Nephron (organoid): ENCODE data around the gene NPHP1.
A peak's percentile ranks its signal among the peaks of the same experiment; 100 is the strongest.

Experiments used
- H3K27ac Mint-ChIP-seq, 3 experiments: 2 replicates each; pipeline ENCODE4 v1.8.0; 2020; ENCODE audit warnings: mixed read lengths in 3 of 3, mild to moderate bottlenecking in 2 of 3, moderate library complexity in 1 of 3
- H3K27me3 Mint-ChIP-seq: 2 replicates; pipeline ENCODE4 v1.8.0; 2021; ENCODE audit warnings: low read depth, mild to moderate bottlenecking, moderate library complexity, mixed read lengths
- H3K36me3 Mint-ChIP-seq: 2 replicates; pipeline ENCODE4 v1.8.0; 2020; ENCODE audit warnings: low read depth, mixed read lengths
- H3K4me1 Mint-ChIP-seq: 2 replicates; pipeline ENCODE4 v1.8.0; 2020; ENCODE audit warnings: mixed read lengths
- H3K4me3 Mint-ChIP-seq, 3 experiments: 2 replicates each; pipeline ENCODE4 v1.8.0; 2020; ENCODE audit warnings: mild to moderate bottlenecking in 3 of 3, mixed read lengths in 3 of 3, moderate library complexity in 2 of 3
- H3K9me3 Mint-ChIP-seq: 2 replicates; pipeline ENCODE4 v1.8.0; 2020; ENCODE audit warnings: mixed read lengths
- CTCF ChIP-seq, 3 experiments: fragments of 200-600 bp; sonication (generic); IDR thresholded peaks; one replicate each; pipeline ENCODE4 v1.5.0; 2021; ENCODE audit warnings: antibody characterized with exemption in 3 of 3; ENCODE audit not compliant: unreplicated experiment in 3 of 3

The NPHP1 gene

GRCh38 chr2:110134025-110134424 is 70.8 kb downstream of the NPHP1 start:
- Mint-ChIP-seq H3K4me3 (no peak overlapping the region), H3K4me1 (no peaks in the 10 kb centered on the region), H3K36me3 (peaks cover 37% of the 10 kb centered on the region), H3K27me3 (no peaks in the 10 kb centered on the region), H3K27ac (no peak overlapping the region), H3K9me3 (peaks cover 20% of the 10 kb centered on the region)
- TF ChIP-seq CTCF (IDR thresholded peaks at IDR 0.05; ENCODE audit: unreplicated experiment in 3 of 3), result no peak

GRCh38 chr2:110131166-110131565 is 73.6 kb downstream of the NPHP1 start:
- Mint-ChIP-seq H3K4me3 (no peak overlapping the region), H3K27me3 (no peaks in the 10 kb centered on the region), H3K27ac (no peak overlapping the region), H3K4me1 (no peaks in the 10 kb centered on the region), H3K9me3 (peaks cover 20% of the 10 kb centered on the region), H3K36me3 (peaks cover 40% of the 10 kb centered on the region)
- TF ChIP-seq CTCF (IDR thresholded peaks at IDR 0.05; ENCODE audit: unreplicated experiment in 3 of 3), result no peak

- H3K36me3 Mint-ChIP-seq, result peaks cover 40% of the 10 kb centered on the region
- TF ChIP-seq CTCF (IDR thresholded peaks at IDR 0.05; ENCODE audit: unreplicated experiment in 3 of 3), result no peak
- no peaks in the 10 kb centered on the region for H3K4me1 Mint-ChIP-seq
- H3K9me3 Mint-ChIP-seq, result peaks cover 20% of the 10 kb centered on the region
- H3K4me3 Mint-ChIP-seq, result no peak overlapping the region
- H3K27me3 Mint-ChIP-seq, result no peaks in the 10 kb centered on the region
- peak overlapping the region in 1 of 3 experiments; percentile 36 for H3K27ac Mint-ChIP-seq
Measured at GRCh38 chr2:110130757-110131156, 74.1 kb downstream of the NPHP1 start.

- Mint-ChIP-seq H3K4me3 (no peak overlapping the region), H3K4me1 (peaks cover 5% of the 10 kb centered on the region), H3K9me3 (no peaks in the 10 kb centered on the region), H3K36me3 (peaks cover 11% of the 10 kb centered on the region), H3K27me3 (no peaks in the 10 kb centered on the region), H3K27ac (no peak overlapping the region)
- TF ChIP-seq CTCF (IDR thresholded peaks at IDR 0.05; ENCODE audit: unreplicated experiment in 3 of 3), result no peak
Measured at GRCh38 chr2:110126906-110127305, 77.9 kb downstream of the NPHP1 start.

- peaks cover 5% of the 10 kb centered on the region for H3K4me1 Mint-ChIP-seq
- no peak overlapping the region for H3K27ac Mint-ChIP-seq
- TF ChIP-seq CTCF (IDR thresholded peaks at IDR 0.05; ENCODE audit: unreplicated experiment in 3 of 3), result no peak
- peaks cover 6% of the 10 kb centered on the region for H3K36me3 Mint-ChIP-seq
- no peaks in the 10 kb centered on the region for H3K27me3 Mint-ChIP-seq
- no peaks in the 10 kb centered on the region for H3K9me3 Mint-ChIP-seq
- H3K4me3 Mint-ChIP-seq, result no peak overlapping the region
Measured at GRCh38 chr2:110126086-110126773, 78.6 kb downstream of the NPHP1 start.
